BE2C (cell line): Measurements from ENCODE around the gene NIN.

Source experiments
- DNase-seq: peaks from one replicate; pipeline ENCODE4 v3.0.0-alpha.2; 2020
- H3K27me3 ChIP-seq: fragments of 250-450 bp; sonication (Bioruptor Pico); 2 replicates; pipeline ENCODE4 v1.5.1; 2020; ENCODE audit warnings: mild to moderate bottlenecking
- H3K36me3 ChIP-seq: fragments of 250-450 bp; sonication (Bioruptor Pico); 2 replicates; pipeline ENCODE4 v1.5.1; 2020; ENCODE audit warnings: mild to moderate bottlenecking
- H3K4me1 ChIP-seq: fragments of 250-450 bp; sonication (Bioruptor Pico); 2 replicates; pipeline ENCODE4 v1.5.1; 2020
- H3K4me3 ChIP-seq: 2 replicates; pipeline ENCODE4 v1.5.1; 2011; ENCODE audit warnings: low read depth, low read length
- H3K9me3 ChIP-seq: fragments of 250-450 bp; sonication (Bioruptor Pico); 2 replicates; pipeline ENCODE4 v1.5.1; 2020
- CTCF ChIP-seq: IDR thresholded peaks from 2 replicates; pipeline ENCODE4 v1.5.1; 2012; ENCODE audit warnings: mild to moderate bottlenecking, low read depth, low read length

NIN gene

GRCh38 chr14:50865391-50866076 is 34.6 kb upstream of the NIN start:
- no peak overlapping the region for H3K4me3 ChIP-seq
- no peak for DNase-seq
- no peak for TF ChIP-seq CTCF
- peaks cover 4% of the 10 kb centered on the region; the same call in 1 of the 2 replicates for H3K4me1 ChIP-seq
- H3K9me3 ChIP-seq, result no peaks in the 10 kb centered on the region
- no peaks in the 10 kb centered on the region for H3K36me3 ChIP-seq
- H3K27me3 ChIP-seq, result no peaks in the 10 kb centered on the region

- no peak for TF ChIP-seq CTCF
Observed at GRCh38 chr14:50864946-50865345, 34.0 kb upstream of the NIN start.

GRCh38 chr14:50864237-50864636 is 33.3 kb upstream of the NIN start:
- DNase-seq, result no peak
- H3K9me3 ChIP-seq, result no peaks in the 10 kb centered on the region
- no peaks in the 10 kb centered on the region for H3K27me3 ChIP-seq
- no peak for TF ChIP-seq CTCF
- H3K4me1 ChIP-seq, result peaks cover 4% of the 10 kb centered on the region; the same call in 1 of the 2 replicates
- no peaks in the 10 kb centered on the region for H3K36me3 ChIP-seq
- H3K4me3 ChIP-seq, result no peak overlapping the region

More at GRCh38 chr14:50864946-50865345, 34.0 kb upstream of the NIN start:
- no peaks in the 10 kb centered on the region for H3K36me3 ChIP-seq
- no peaks in the 10 kb centered on the region for H3K9me3 ChIP-seq
- no peak for DNase-seq
- no peak overlapping the region for H3K4me3 ChIP-seq
- H3K27me3 ChIP-seq, result no peaks in the 10 kb centered on the region
- H3K4me1 ChIP-seq, result peaks cover 4% of the 10 kb centered on the region; the same call in 1 of the 2 replicates

- TF ChIP-seq CTCF, result no peak
- no peaks in the 10 kb centered on the region for H3K9me3 ChIP-seq
Observed at GRCh38 chr14:50862036-50862570, 31.1 kb upstream of the NIN start.

GRCh38 chr14:50860478-50861086 is 29.6 kb upstream of the NIN start:
- Histone ChIP-seq H3K4me1 (peaks cover 3% of the 10 kb centered on the region; the same call in 1 of the 2 replicates), H3K4me3 (peak overlapping the region; percentile 81)
- peak; percentile 78 for TF ChIP-seq CTCF

More at GRCh38 chr14:50862036-50862570, 31.1 kb upstream of the NIN start:
- Histone ChIP-seq H3K4me1 (peaks cover 4% of the 10 kb centered on the region; the same call in 1 of the 2 replicates), H3K36me3 (no peaks in the 10 kb centered on the region), H3K27me3 (no peaks in the 10 kb centered on the region), H3K4me3 (no peak overlapping the region)
- no peak for DNase-seq

GRCh38 chr14:50859296-50859624 is 28.3 kb upstream of the NIN start:
- Histone ChIP-seq H3K27me3 (no peaks in the 10 kb centered on the region), H3K4me1 (no peaks in the 10 kb centered on the region), H3K4me3 (no peak overlapping the region), H3K9me3 (no peaks in the 10 kb centered on the region), H3K36me3 (no peaks in the 10 kb centered on the region)
- no peak for DNase-seq
- TF ChIP-seq CTCF, result no peak

More at GRCh38 chr14:50860478-50861086, 29.6 kb upstream of the NIN start:
- H3K9me3 ChIP-seq, result no peaks in the 10 kb centered on the region
- DNase-seq, result peak; percentile 85
- no peaks in the 10 kb centered on the region for H3K36me3 ChIP-seq
- H3K27me3 ChIP-seq, result no peaks in the 10 kb centered on the region
